Mammary epithelial cell (primary cell): ENCODE results near the gene NSD1.

Experiments
- EZH2 ChIP-seq: IDR thresholded peaks from 2 replicates; pipeline ENCODE4 v1.6.1; 2012; ENCODE audit warnings: low read length, inconsistent platforms, borderline replicate concordance
- TF ChIP-seq, protein P1 (sequence below), 2 donors: IDR thresholded peaks in 1 of 2; conservative IDR thresholded peaks in 1 of 2; 2 replicates each; pipeline ENCODE4 v1.5.1; 2011 to 2012; ENCODE audit warnings: inconsistent platforms in 2 of 2, low read length in 2 of 2, mild to moderate bottlenecking in 2 of 2, control low read depth in 1 of 2, low read depth in 1 of 2; ENCODE audit not compliant: insufficient read depth in 1 of 2; ENCODE audit errors: extremely low read depth in 1 of 2

DNA sequence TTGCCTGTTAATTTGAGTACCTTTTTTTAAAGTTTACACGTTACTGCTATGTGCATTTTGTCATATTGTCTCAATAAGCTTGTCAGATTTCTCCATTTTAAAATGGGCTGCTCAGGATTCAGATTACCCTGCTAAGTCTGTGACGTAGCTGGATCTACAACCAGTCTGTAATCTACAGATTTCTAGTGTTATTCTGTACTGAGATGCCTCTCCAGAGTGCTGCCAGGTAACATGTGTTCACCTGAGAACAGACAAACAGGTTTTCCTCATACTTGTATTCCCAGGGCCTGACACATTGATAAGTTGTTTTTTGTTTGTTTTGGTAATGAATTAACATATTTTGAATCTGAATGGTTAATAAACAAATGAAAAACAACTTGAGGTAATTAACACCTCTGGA, 154.6 kb downstream of the NSD1 start:
- TF ChIP-seq, protein P1, sequence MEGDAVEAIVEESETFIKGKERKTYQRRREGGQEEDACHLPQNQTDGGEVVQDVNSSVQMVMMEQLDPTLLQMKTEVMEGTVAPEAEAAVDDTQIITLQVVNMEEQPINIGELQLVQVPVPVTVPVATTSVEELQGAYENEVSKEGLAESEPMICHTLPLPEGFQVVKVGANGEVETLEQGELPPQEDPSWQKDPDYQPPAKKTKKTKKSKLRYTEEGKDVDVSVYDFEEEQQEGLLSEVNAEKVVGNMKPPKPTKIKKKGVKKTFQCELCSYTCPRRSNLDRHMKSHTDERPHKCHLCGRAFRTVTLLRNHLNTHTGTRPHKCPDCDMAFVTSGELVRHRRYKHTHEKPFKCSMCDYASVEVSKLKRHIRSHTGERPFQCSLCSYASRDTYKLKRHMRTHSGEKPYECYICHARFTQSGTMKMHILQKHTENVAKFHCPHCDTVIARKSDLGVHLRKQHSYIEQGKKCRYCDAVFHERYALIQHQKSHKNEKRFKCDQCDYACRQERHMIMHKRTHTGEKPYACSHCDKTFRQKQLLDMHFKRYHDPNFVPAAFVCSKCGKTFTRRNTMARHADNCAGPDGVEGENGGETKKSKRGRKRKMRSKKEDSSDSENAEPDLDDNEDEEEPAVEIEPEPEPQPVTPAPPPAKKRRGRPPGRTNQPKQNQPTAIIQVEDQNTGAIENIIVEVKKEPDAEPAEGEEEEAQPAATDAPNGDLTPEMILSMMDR (conservative IDR thresholded peaks at IDR 0.05 in 1 of 2, IDR thresholded peaks at IDR 0.05 in 1 of 2; ENCODE audit: extremely low read depth in 1 of 2, insufficient read depth in 1 of 2, low read depth in 1 of 2, low read length in 2 of 2) = no peak
- TF ChIP-seq EZH2 = no peak
